Neural progenitor cell (in vitro differentiated cells): Measurements from ENCODE around the gene SLC48A1. TPM values are rescaled to one million over a fixed set of nuclear protein-coding genes. Genes with fewer than 3 reads are reported as not detected.

ENCODE experiments used
- DNase-seq: peaks from one replicate; pipeline ENCODE4 v3.0.0-alpha.2; 2016; ENCODE audit warnings: low spot score
- H2AFZ ChIP-seq: fragments of 200-600 bp; sonication (generic); replicated peaks from 2 replicates; pipeline ENCODE4 v1.6.1; 2016; ENCODE audit warnings: antibody characterized with exemption
- H3F3A ChIP-seq: fragments of 200-600 bp; sonication (generic); 2 replicates; pipeline ENCODE4 v1.6.1; 2016; ENCODE audit warnings: antibody characterized with exemption, low read depth
- H3K27ac ChIP-seq: fragments of 200-600 bp; sonication (generic); 2 replicates; pipeline ENCODE4 v1.5.1; 2016; ENCODE audit warnings: mild to moderate bottlenecking
- H3K27me3 ChIP-seq: fragments of 200-600 bp; sonication (generic); 2 replicates; pipeline ENCODE4 v1.6.1; 2016; ENCODE audit warnings: mild to moderate bottlenecking, moderate library complexity
- H3K36me3 ChIP-seq: fragments of 200-600 bp; sonication (generic); 2 replicates; pipeline ENCODE4 v1.5.1; 2016
- H3K4me1 ChIP-seq: fragments of 200-600 bp; sonication (generic); 2 replicates; pipeline ENCODE4 v1.6.1; 2016; ENCODE audit warnings: mixed run types
- H3K4me2 ChIP-seq: fragments of 200-600 bp; sonication (generic); 2 replicates; pipeline ENCODE4 v1.6.1; 2016
- H3K4me3 ChIP-seq: fragments of 200-600 bp; sonication (generic); 2 replicates; pipeline ENCODE4 v1.5.1; 2016
- H3K79me2 ChIP-seq: fragments of 200-600 bp; sonication (generic); 2 replicates; pipeline ENCODE4 v1.6.1; 2016; ENCODE audit warnings: low read depth
- H3K9ac ChIP-seq: fragments of 200-600 bp; sonication (generic); 2 replicates; pipeline ENCODE4 v1.6.1; 2016
- H3K9me3 ChIP-seq: fragments of 200-600 bp; sonication (generic); 2 replicates; pipeline ENCODE4 v1.5.1; 2016; ENCODE audit warnings: low read depth
- H4K20me1 ChIP-seq: fragments of 200-600 bp; sonication (generic); 2 replicates; pipeline ENCODE4 v1.6.1; 2016; ENCODE audit warnings: low read depth
- H3K27ac Mint-ChIP-seq: 3 replicates; pipeline ENCODE4 v1.8.0; 2021; ENCODE audit warnings: mixed read lengths
- H3K27me3 Mint-ChIP-seq: 2 replicates; pipeline ENCODE4 v1.8.0; 2022; ENCODE audit warnings: low read depth, mild to moderate bottlenecking, inconsistent platforms, moderate library complexity, mixed read lengths; ENCODE audit not compliant: insufficient read depth
- H3K36me3 Mint-ChIP-seq: 3 replicates; pipeline ENCODE4 v1.8.0; 2021; ENCODE audit warnings: mixed read lengths
- H3K4me1 Mint-ChIP-seq: 3 replicates; pipeline ENCODE4 v1.8.0; 2021; ENCODE audit warnings: mixed read lengths
- H3K4me3 Mint-ChIP-seq: 3 replicates; pipeline ENCODE4 v1.8.0; 2021; ENCODE audit warnings: mild to moderate bottlenecking, moderate library complexity, mixed read lengths
- H3K9me3 Mint-ChIP-seq: 3 replicates; pipeline ENCODE4 v1.8.0; 2020; ENCODE audit warnings: mixed read lengths
- CTCF ChIP-seq: fragments of 200-600 bp; sonication (generic); IDR thresholded peaks from 2 replicates; pipeline ENCODE4 v1.5.1; 2017; ENCODE audit warnings: antibody characterized with exemption, mild to moderate bottlenecking
- EZH2 ChIP-seq: fragments of 200-600 bp; sonication (generic); IDR thresholded peaks from 2 replicates; pipeline ENCODE4 v1.6.1; 2017; ENCODE audit warnings: antibody characterized with exemption, mild to moderate bottlenecking, moderate library complexity
- EZH2phosphoT487 ChIP-seq: fragments of 200-600 bp; sonication (generic); IDR thresholded peaks from 2 replicates; pipeline ENCODE4 v1.6.1; 2017; ENCODE audit warnings: antibody characterized with exemption
- total RNA-seq: library from RNA; depleted of rRNA; stranded (reverse); fragments of >200 nt; gene quantifications from 2 replicates; pipeline ENCODE4 v1.2.3, GENCODE V29; 2015; ENCODE audit warnings: low replicate concordance

The SLC48A1 gene
- total RNA-seq, 1 donor from 2014 or later = 8.3 TPM

GRCh38 chr12:47741340-47741703 lies 31.7 kb upstream of the SLC48A1 start:
- H3F3A ChIP-seq = peaks cover 5% of the 10 kb centered on the region
- no peaks in the 10 kb centered on the region for H4K20me1 ChIP-seq
- TF ChIP-seq EZH2 = no peak
- no peak for TF ChIP-seq CTCF
- no peak for TF ChIP-seq EZH2phosphoT487
- Mint-ChIP-seq H3K27me3 (peaks cover 8% of the 10 kb centered on the region), H3K4me3 (no peak overlapping the region), H3K36me3 (no peaks in the 10 kb centered on the region), H3K27ac (no peak overlapping the region), H3K4me1 (peaks cover 33% of the 10 kb centered on the region), H3K9me3 (no peaks in the 10 kb centered on the region)
- H3K9me3 ChIP-seq = no peaks in the 10 kb centered on the region
- no peaks in the 10 kb centered on the region for H3K36me3 ChIP-seq
- no peak for DNase-seq
- H3K79me2 ChIP-seq = no peaks in the 10 kb centered on the region
- no peak overlapping the region for H3K9ac ChIP-seq
- H2AFZ ChIP-seq = peak overlapping the region; percentile 69
- peaks cover 22% of the 10 kb centered on the region for H3K4me1 ChIP-seq
- H3K27ac ChIP-seq = no peak overlapping the region
- H3K4me3 ChIP-seq = no peak overlapping the region
- H3K27me3 ChIP-seq = no peaks in the 10 kb centered on the region
- peak overlapping the region; percentile 0 for H3K4me2 ChIP-seq

GRCh38 chr12:47742253-47742825 lies 30.7 kb upstream of the SLC48A1 start:
- H3K4me1 Mint-ChIP-seq = peaks cover 29% of the 10 kb centered on the region
- Histone ChIP-seq H2AFZ (no peak overlapping the region), H3K4me3 (no peak overlapping the region), H3K9me3 (no peaks in the 10 kb centered on the region), H3K27me3 (no peaks in the 10 kb centered on the region), H3K4me1 (peaks cover 22% of the 10 kb centered on the region), H3K27ac (no peak overlapping the region), H3K4me2 (no peak overlapping the region), H3K79me2 (no peaks in the 10 kb centered on the region), H3F3A (peaks cover 5% of the 10 kb centered on the region), H3K9ac (no peak overlapping the region), H3K36me3 (no peaks in the 10 kb centered on the region), H4K20me1 (no peaks in the 10 kb centered on the region)
- H3K27me3 Mint-ChIP-seq = peaks cover 4% of the 10 kb centered on the region
- H3K27ac Mint-ChIP-seq = no peak overlapping the region
- H3K9me3 Mint-ChIP-seq = no peaks in the 10 kb centered on the region
- peak; percentile 36 for DNase-seq
- no peaks in the 10 kb centered on the region for H3K36me3 Mint-ChIP-seq
- H3K4me3 Mint-ChIP-seq = no peak overlapping the region
- TF ChIP-seq EZH2 = no peak
- TF ChIP-seq CTCF = peak; percentile 88

- Mint-ChIP-seq H3K4me3 (peak overlapping the region; percentile 11), H3K36me3 (no peaks in the 10 kb centered on the region), H3K27ac (no peak overlapping the region), H3K9me3 (no peaks in the 10 kb centered on the region), H3K27me3 (peaks cover 4% of the 10 kb centered on the region), H3K4me1 (peaks cover 26% of the 10 kb centered on the region)
- Histone ChIP-seq H3F3A (peaks cover 5% of the 10 kb centered on the region), H3K4me3 (no peak overlapping the region), H3K27me3 (no peaks in the 10 kb centered on the region), H3K4me2 (no peak overlapping the region), H2AFZ (no peak overlapping the region), H3K9ac (no peak overlapping the region), H4K20me1 (no peaks in the 10 kb centered on the region), H3K9me3 (no peaks in the 10 kb centered on the region), H3K79me2 (no peaks in the 10 kb centered on the region), H3K4me1 (peaks cover 22% of the 10 kb centered on the region), H3K27ac (no peak overlapping the region), H3K36me3 (no peaks in the 10 kb centered on the region)
- TF ChIP-seq CTCF (no peak), EZH2phosphoT487 (no peak), EZH2 (no peak)
- DNase-seq = no peak
Observed at GRCh38 chr12:47743311-47743860, 29.7 kb upstream of the SLC48A1 start.
